OCI-LY1 (cell line): ENCODE data around the gene ZNF521.

Experiments
- H2AFZ ChIP-seq: fragments of 200-600 bp; sonication (generic), shearing (Covaris generic); 2 replicates; pipeline ENCODE4 v1.6.0; 2014; ENCODE audit warnings: antibody characterized with exemption, mild to moderate bottlenecking, low read length
- H3F3A ChIP-seq: fragments of 200-600 bp; sonication (generic), shearing (Covaris generic); 2 replicates; pipeline ENCODE4 v1.6.0; 2014; ENCODE audit warnings: mild to moderate bottlenecking, antibody characterized with exemption, low read length, moderate library complexity; ENCODE audit not compliant: insufficient read depth
- H3K27ac ChIP-seq: fragments of 200-600 bp; sonication (generic); 2 replicates; pipeline ENCODE4 v1.5.1; 2014; ENCODE audit warnings: low read length, mixed run types, mild to moderate bottlenecking, low read depth; ENCODE audit not compliant: poor library complexity, severe bottlenecking
- H3K27me3 ChIP-seq: fragments of 200-600 bp; sonication (generic); 2 replicates; pipeline ENCODE4 v1.6.0; 2014; ENCODE audit warnings: antibody characterized with exemption, mild to moderate bottlenecking, low read length, moderate library complexity; ENCODE audit not compliant: insufficient read depth
- H3K36me3 ChIP-seq: fragments of 200-600 bp; sonication (generic); 2 replicates; pipeline ENCODE4 v1.6.1; 2014; ENCODE audit warnings: mild to moderate bottlenecking, antibody characterized with exemption, low read length, moderate library complexity, mixed read lengths; ENCODE audit not compliant: insufficient read depth
- H3K4me1 ChIP-seq: fragments of 200-600 bp; sonication (generic); 2 replicates; pipeline ENCODE4 v1.5.1; 2014; ENCODE audit warnings: mild to moderate bottlenecking, low read length, moderate library complexity; ENCODE audit not compliant: insufficient read depth, severe bottlenecking
- H3K4me2 ChIP-seq: fragments of 200-600 bp; sonication (generic), shearing (Covaris generic); 2 replicates; pipeline ENCODE4 v1.6.1; 2014; ENCODE audit warnings: low read length
- H3K4me3 ChIP-seq: fragments of 200-600 bp; sonication (generic); 2 replicates; pipeline ENCODE4 v1.5.1; 2014; ENCODE audit warnings: low read length, low read depth, mild to moderate bottlenecking, mixed read lengths; ENCODE audit not compliant: poor library complexity, severe bottlenecking
- H3K79me2 ChIP-seq: fragments of 200-600 bp; shearing (Covaris generic); 2 replicates; pipeline ENCODE4 v1.6.1; 2016; ENCODE audit warnings: mixed run types, low read length, mixed read lengths; ENCODE audit not compliant: insufficient read depth
- H3K9ac ChIP-seq: fragments of 200-600 bp; sonication (generic), shearing (Covaris generic); 2 replicates; pipeline ENCODE4 v1.6.1; 2014; ENCODE audit warnings: mild to moderate bottlenecking, low read length, mixed read lengths
- H3K9me2 ChIP-seq: fragments of 200-600 bp; sonication (generic), shearing (Covaris generic); 2 replicates; pipeline ENCODE4 v1.6.1; 2014; ENCODE audit warnings: low read depth, mild to moderate bottlenecking, low read length, mixed read lengths
- H3K9me3 ChIP-seq: fragments of 200-600 bp; shearing (Covaris generic); 2 replicates; pipeline ENCODE4 v1.6.1; 2014; ENCODE audit warnings: low read length, mixed read lengths
- H4K20me1 ChIP-seq: fragments of 200-600 bp; sonication (generic), shearing (Covaris generic); 2 replicates; pipeline ENCODE4 v1.6.0; 2016; ENCODE audit warnings: mild to moderate bottlenecking, low read length; ENCODE audit not compliant: insufficient read depth
- EZH2 ChIP-seq: fragments of 200-600 bp; sonication (generic), shearing (Covaris generic); IDR thresholded peaks from 2 replicates; pipeline ENCODE4 v1.8.0; 2017; ENCODE audit warnings: borderline replicate concordance, mixed run types, mild to moderate bottlenecking, antibody characterized with exemption, low read length, moderate library complexity, mixed read lengths
- TF ChIP-seq, protein P1 (sequence below): fragments of 200-600 bp; sonication (generic), shearing (Covaris generic); IDR thresholded peaks from 2 replicates; pipeline ENCODE4 v1.5.1; 2017; ENCODE audit warnings: mild to moderate bottlenecking, antibody characterized with exemption, low read length, moderate library complexity, mixed read lengths

The ZNF521 gene

DNA sequence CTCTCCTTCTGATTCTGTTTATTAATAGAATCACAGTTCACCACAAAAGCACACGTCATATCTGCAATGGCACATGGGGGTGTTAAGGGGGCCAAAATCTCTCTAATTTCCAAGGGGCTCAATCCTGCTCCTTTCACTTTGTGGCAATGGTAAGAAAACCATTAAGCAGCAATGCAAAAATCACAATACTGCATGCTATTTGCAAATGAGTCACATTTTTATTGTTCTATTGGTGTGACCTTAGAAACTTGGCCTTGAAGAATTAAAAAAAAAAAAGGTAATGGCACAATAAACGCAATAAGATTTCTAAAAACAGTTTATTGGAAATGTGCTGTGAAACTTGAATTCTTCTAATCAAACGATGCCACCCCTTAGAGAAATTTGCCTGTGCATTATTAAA, 251.5 kb downstream of the ZNF521 start:
- H3K79me2 ChIP-seq = no peaks in the 10 kb centered on the region
- no peaks in the 10 kb centered on the region for H3F3A ChIP-seq
- no peak overlapping the region for H3K4me2 ChIP-seq
- no peak overlapping the region for H2AFZ ChIP-seq
- H3K4me1 ChIP-seq = no peaks in the 10 kb centered on the region
- H4K20me1 ChIP-seq = no peaks in the 10 kb centered on the region
- no peaks in the 10 kb centered on the region for H3K27me3 ChIP-seq
- no peaks in the 10 kb centered on the region for H3K36me3 ChIP-seq
- H3K9me2 ChIP-seq = no peaks in the 10 kb centered on the region
- H3K9ac ChIP-seq = no peak overlapping the region
- H3K27ac ChIP-seq = no peak overlapping the region
- no peaks in the 10 kb centered on the region for H3K9me3 ChIP-seq
- TF ChIP-seq, protein P1, sequence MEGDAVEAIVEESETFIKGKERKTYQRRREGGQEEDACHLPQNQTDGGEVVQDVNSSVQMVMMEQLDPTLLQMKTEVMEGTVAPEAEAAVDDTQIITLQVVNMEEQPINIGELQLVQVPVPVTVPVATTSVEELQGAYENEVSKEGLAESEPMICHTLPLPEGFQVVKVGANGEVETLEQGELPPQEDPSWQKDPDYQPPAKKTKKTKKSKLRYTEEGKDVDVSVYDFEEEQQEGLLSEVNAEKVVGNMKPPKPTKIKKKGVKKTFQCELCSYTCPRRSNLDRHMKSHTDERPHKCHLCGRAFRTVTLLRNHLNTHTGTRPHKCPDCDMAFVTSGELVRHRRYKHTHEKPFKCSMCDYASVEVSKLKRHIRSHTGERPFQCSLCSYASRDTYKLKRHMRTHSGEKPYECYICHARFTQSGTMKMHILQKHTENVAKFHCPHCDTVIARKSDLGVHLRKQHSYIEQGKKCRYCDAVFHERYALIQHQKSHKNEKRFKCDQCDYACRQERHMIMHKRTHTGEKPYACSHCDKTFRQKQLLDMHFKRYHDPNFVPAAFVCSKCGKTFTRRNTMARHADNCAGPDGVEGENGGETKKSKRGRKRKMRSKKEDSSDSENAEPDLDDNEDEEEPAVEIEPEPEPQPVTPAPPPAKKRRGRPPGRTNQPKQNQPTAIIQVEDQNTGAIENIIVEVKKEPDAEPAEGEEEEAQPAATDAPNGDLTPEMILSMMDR = no peak
- TF ChIP-seq EZH2 = no peak
- H3K4me3 ChIP-seq = no peak overlapping the region

DNA sequence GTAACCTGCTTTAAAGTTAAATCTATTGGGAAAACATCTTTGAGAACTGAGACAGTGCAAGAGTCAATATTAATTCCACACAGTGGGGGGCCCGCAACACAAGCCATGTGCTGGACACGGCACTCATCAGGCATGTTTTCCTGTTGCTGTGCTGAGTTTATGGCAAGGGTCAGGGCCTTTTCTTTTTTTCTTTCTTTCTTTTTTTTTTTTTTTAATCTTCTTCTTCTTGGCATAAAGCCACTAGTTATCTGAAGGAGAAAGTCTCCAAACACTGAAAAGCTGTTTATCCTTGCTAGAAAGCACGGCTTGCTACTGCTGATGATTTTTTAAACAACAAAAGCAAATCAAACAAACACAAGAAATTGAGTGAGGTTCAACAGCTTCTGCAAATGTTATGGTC, 252.1 kb downstream of the ZNF521 start:
- Histone ChIP-seq H3K4me1 (no peaks in the 10 kb centered on the region), H4K20me1 (no peaks in the 10 kb centered on the region), H3K36me3 (no peaks in the 10 kb centered on the region), H3K9ac (no peak overlapping the region), H3K79me2 (no peaks in the 10 kb centered on the region), H3F3A (no peaks in the 10 kb centered on the region), H3K9me2 (no peaks in the 10 kb centered on the region), H3K4me2 (no peak overlapping the region), H3K4me3 (no peak overlapping the region), H3K9me3 (no peaks in the 10 kb centered on the region), H3K27me3 (no peaks in the 10 kb centered on the region), H2AFZ (no peak overlapping the region), H3K27ac (no peak overlapping the region)
- TF ChIP-seq, protein P1 = no peak
- TF ChIP-seq EZH2 = no peak

DNA sequence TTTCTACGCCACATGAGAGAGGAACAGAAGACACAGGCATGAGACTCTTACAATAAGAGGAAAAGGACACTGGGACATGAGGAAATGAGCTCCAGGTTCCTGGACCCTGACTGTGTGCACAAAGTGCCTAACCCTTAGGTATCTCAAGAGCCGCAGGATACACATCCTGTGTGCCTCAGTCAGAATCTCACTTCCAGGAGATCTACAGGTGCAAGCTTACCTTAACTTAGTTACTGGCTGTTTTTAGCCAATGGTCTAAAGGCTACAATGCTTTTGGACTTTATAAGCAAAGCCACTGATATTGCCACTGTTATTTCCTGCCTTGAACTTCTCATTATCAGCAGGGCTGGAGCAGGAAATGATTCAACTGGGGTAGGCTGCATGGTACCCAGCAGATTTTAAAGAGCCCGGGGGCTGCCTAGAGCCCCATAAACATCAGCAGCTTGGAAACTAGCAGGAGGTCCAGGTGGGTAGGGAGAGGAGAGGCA, 254.4 kb downstream of the ZNF521 start:
- Histone ChIP-seq H3K27me3 (no peaks in the 10 kb centered on the region), H3K9me2 (no peaks in the 10 kb centered on the region), H3K4me3 (no peak overlapping the region), H3F3A (no peaks in the 10 kb centered on the region), H3K9me3 (no peaks in the 10 kb centered on the region), H3K79me2 (no peaks in the 10 kb centered on the region), H3K9ac (no peak overlapping the region), H3K36me3 (no peaks in the 10 kb centered on the region), H4K20me1 (no peaks in the 10 kb centered on the region), H3K27ac (no peak overlapping the region), H3K4me2 (no peak overlapping the region), H3K4me1 (no peaks in the 10 kb centered on the region), H2AFZ (no peak overlapping the region)
- no peak for TF ChIP-seq EZH2
- TF ChIP-seq, protein P1 = no peak
